ENCODE results near the gene KCNG2.

Gene KCNG2

DNA sequence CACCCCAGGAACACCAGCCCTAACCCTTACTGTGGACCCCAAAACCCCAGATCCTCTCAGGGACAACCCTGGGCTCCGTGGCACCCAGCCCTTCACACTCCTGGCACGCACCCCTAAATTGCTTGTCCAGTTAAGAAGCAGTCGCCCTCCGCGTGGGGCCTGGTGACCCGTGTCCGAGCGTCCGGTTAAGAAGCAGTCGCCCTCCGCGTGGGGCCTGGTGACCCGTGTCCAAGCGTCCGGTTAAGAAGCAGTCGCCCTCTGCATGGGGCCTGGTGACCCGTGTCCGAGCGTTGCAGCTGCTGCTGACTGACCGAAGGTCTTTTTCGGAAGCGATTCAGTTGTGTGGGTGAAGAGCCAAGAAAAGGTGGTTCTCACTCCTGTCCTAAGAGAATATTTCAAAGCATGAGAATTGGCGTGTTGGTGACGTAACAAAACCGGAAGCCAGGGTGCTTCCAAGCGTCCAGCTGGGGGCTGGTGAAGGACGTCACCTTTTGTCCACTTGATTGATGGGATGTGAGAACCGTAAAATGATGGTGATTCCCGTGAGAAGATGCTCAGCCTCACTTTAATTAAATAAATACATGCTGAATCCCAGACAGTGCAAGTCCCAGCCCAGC is 70.5 kb downstream of the KCNG2 start:
- H3K9ac ChIP-seq, result no peak overlapping the region
- peaks cover 17% of the 10 kb centered on the region; the same call in 1 of the 2 replicates for H3K27me3 ChIP-seq (ENCODE audit: insufficient read depth, low read depth)
- no peaks in the 10 kb centered on the region for H4K20me1 ChIP-seq (ENCODE audit: insufficient read depth)
- TF ChIP-seq, protein P1, sequence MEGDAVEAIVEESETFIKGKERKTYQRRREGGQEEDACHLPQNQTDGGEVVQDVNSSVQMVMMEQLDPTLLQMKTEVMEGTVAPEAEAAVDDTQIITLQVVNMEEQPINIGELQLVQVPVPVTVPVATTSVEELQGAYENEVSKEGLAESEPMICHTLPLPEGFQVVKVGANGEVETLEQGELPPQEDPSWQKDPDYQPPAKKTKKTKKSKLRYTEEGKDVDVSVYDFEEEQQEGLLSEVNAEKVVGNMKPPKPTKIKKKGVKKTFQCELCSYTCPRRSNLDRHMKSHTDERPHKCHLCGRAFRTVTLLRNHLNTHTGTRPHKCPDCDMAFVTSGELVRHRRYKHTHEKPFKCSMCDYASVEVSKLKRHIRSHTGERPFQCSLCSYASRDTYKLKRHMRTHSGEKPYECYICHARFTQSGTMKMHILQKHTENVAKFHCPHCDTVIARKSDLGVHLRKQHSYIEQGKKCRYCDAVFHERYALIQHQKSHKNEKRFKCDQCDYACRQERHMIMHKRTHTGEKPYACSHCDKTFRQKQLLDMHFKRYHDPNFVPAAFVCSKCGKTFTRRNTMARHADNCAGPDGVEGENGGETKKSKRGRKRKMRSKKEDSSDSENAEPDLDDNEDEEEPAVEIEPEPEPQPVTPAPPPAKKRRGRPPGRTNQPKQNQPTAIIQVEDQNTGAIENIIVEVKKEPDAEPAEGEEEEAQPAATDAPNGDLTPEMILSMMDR (conservative IDR thresholded peaks at IDR 0.05; ENCODE audit: low read depth, low read length), result no peak
- H3K4me1 ChIP-seq (ENCODE audit: low read depth, poor library complexity, severe bottlenecking), result no peaks in the 10 kb centered on the region
- no peak overlapping the region for H3K4me3 ChIP-seq (IDR thresholded peaks at IDR 0.05; ENCODE audit: insufficient read depth, low read depth, low read length)
- H2AFZ ChIP-seq (ENCODE audit: low read depth), result no peak overlapping the region
- no peaks in the 10 kb centered on the region for H3K79me2 ChIP-seq (ENCODE audit: insufficient read depth, low read depth)
- H3K4me2 ChIP-seq, result no peak overlapping the region
- H3K36me3 ChIP-seq (ENCODE audit: insufficient read depth), result no peaks in the 10 kb centered on the region
- no peak overlapping the region for H3K27ac ChIP-seq

GRCh38 chr18:79868811-79869541 is 71.2 kb downstream of the KCNG2 start:
- no peak overlapping the region for H2AFZ ChIP-seq (ENCODE audit: low read depth)
- no peak overlapping the region for H3K27ac ChIP-seq
- H3K4me1 ChIP-seq (ENCODE audit: low read depth, poor library complexity, severe bottlenecking), result no peaks in the 10 kb centered on the region
- H3K79me2 ChIP-seq (ENCODE audit: insufficient read depth, low read depth), result no peaks in the 10 kb centered on the region
- no peak overlapping the region for H3K4me2 ChIP-seq
- H3K36me3 ChIP-seq (ENCODE audit: insufficient read depth), result no peaks in the 10 kb centered on the region
- peaks cover 18% of the 10 kb centered on the region; the same call in 1 of the 2 replicates for H3K27me3 ChIP-seq (ENCODE audit: insufficient read depth, low read depth)
- no peak overlapping the region for H3K9ac ChIP-seq
- H4K20me1 ChIP-seq (ENCODE audit: insufficient read depth), result no peaks in the 10 kb centered on the region
- H3K4me3 ChIP-seq (IDR thresholded peaks at IDR 0.05; ENCODE audit: insufficient read depth, low read depth, low read length), result no peak overlapping the region
- TF ChIP-seq, protein P1 (conservative IDR thresholded peaks at IDR 0.05; ENCODE audit: low read depth, low read length), result no peak

DNA sequence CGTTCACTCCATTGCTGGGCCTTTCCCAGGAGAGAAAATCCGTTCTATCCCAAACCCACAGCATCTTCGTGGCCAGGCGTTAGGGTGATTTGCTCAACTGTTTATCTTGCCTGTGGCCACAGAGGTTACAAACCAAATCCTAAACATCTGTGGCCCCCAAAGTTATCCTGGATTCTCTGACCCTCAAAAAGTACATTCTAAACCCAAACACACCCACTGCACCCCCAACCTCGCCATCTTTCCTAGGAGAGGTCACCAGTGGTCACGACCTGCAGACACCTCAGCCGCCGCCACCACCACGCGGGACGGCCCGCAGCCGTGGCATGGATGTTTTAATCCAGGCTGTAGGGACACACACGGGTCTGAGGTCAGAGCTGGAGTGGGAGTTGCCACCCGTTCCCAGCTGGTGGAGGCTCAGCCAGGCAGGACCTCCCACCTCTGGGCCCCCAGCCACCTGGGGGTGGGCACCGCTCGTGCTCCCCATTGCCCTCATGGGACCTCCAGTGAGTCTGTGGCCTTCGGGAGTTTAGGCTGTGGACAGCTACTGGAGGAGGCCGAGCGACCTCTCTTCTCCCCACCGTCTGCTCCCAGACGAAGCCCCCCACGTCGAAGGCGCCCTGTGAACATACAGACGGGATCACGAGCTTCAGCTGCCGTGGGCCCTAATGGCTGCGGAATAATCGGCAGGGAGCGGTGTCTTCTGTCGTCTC is 72.0 kb downstream of the KCNG2 start:
- no peak overlapping the region for H3K4me3 ChIP-seq (IDR thresholded peaks at IDR 0.05; ENCODE audit: insufficient read depth, low read depth, low read length)
- no peaks in the 10 kb centered on the region for H4K20me1 ChIP-seq (ENCODE audit: insufficient read depth)
- no peak overlapping the region for H3K4me2 ChIP-seq
- no peaks in the 10 kb centered on the region for H3K4me1 ChIP-seq (ENCODE audit: low read depth, poor library complexity, severe bottlenecking)
- H2AFZ ChIP-seq (ENCODE audit: low read depth), result no peak overlapping the region
- no peaks in the 10 kb centered on the region for H3K36me3 ChIP-seq (ENCODE audit: insufficient read depth)
- no peaks in the 10 kb centered on the region for H3K79me2 ChIP-seq (ENCODE audit: insufficient read depth, low read depth)
- H3K27ac ChIP-seq, result no peak overlapping the region
- H3K27me3 ChIP-seq (ENCODE audit: insufficient read depth, low read depth), result peaks cover 25% of the 10 kb centered on the region; the same call in 1 of the 2 replicates
- no peak overlapping the region for H3K9ac ChIP-seq
- TF ChIP-seq, protein P1 (conservative IDR thresholded peaks at IDR 0.05; ENCODE audit: low read depth, low read length), result no peak

- Histone ChIP-seq H3K4me3 (IDR thresholded peaks at IDR 0.05; ENCODE audit: insufficient read depth, low read depth, low read length) (no peak overlapping the region), H4K20me1 (ENCODE audit: insufficient read depth) (no peaks in the 10 kb centered on the region), H3K36me3 (ENCODE audit: insufficient read depth) (no peaks in the 10 kb centered on the region), H3K27ac (no peak overlapping the region), H2AFZ (ENCODE audit: low read depth) (no peak overlapping the region), H3K4me1 (ENCODE audit: low read depth, poor library complexity, severe bottlenecking) (no peaks in the 10 kb centered on the region), H3K27me3 (ENCODE audit: insufficient read depth, low read depth) (peaks cover 33% of the 10 kb centered on the region; the same call in 1 of the 2 replicates), H3K79me2 (ENCODE audit: insufficient read depth, low read depth) (no peaks in the 10 kb centered on the region), H3K9ac (no peak overlapping the region), H3K4me2 (no peak overlapping the region)
- TF ChIP-seq, protein P1 (conservative IDR thresholded peaks at IDR 0.05; ENCODE audit: low read depth, low read length), result no peak
Measured at GRCh38 chr18:79870301-79871025, 72.7 kb downstream of the KCNG2 start.

All from KMS-11 (cell line).